CD4-positive, alpha-beta T cell treated with Interleukin-15 for 1 hour (primary cell): ENCODE results near the gene EEF1A2.
A peak's percentile ranks its signal among the peaks of the same experiment; 100 is the strongest.
"Not testable (repeated sequence)": the region's sequence is repeated elsewhere in the genome, so short reads cannot be mapped to it uniquely, and the experiment has no call there.

Source experiments
- DNase-seq: peaks from one replicate; pipeline ENCODE4 v3.0.0-alpha.2; 2020

The EEF1A2 gene

GRCh38 chr20:63519668-63520503 lies 21.0 kb upstream of the EEF1A2 start:
- DNase-seq, result peak; percentile 68

GRCh38 chr20:63518946-63519667 lies 20.2 kb upstream of the EEF1A2 start:
- no peak for DNase-seq

GRCh38 chr20:63518351-63518861 lies 19.5 kb upstream of the EEF1A2 start:
- no peak for DNase-seq

- DNase-seq, result no peak
Observed at GRCh38 chr20:63517376-63518309, 18.8 kb upstream of the EEF1A2 start.

- DNase-seq, result not testable (repeated sequence)
Observed at GRCh38 chr20:63514520-63514919, 15.6 kb upstream of the EEF1A2 start.

GRCh38 chr20:63513207-63513606 lies 14.3 kb upstream of the EEF1A2 start:
- no peak for DNase-seq

- DNase-seq, result no peak
Observed at GRCh38 chr20:63509088-63509564, 10.2 kb upstream of the EEF1A2 start.

- no peak for DNase-seq
Observed at GRCh38 chr20:63508072-63508768, 9.3 kb upstream of the EEF1A2 start.

- no peak for DNase-seq
Observed at GRCh38 chr20:63507083-63507743, 8.3 kb upstream of the EEF1A2 start.

GRCh38 chr20:63505723-63506122 lies 6.8 kb upstream of the EEF1A2 start:
- DNase-seq, result no peak

GRCh38 chr20:63505281-63505680 lies 6.4 kb upstream of the EEF1A2 start:
- DNase-seq, result no peak

- no peak for DNase-seq
Observed at GRCh38 chr20:63504642-63505041, 5.8 kb upstream of the EEF1A2 start.

GRCh38 chr20:63503524-63503923 lies 4.6 kb upstream of the EEF1A2 start:
- DNase-seq, result no peak

- DNase-seq, result no peak
Observed at GRCh38 chr20:63502671-63503172, 3.8 kb upstream of the EEF1A2 start.

- DNase-seq, result no peak
Observed at GRCh38 chr20:63501818-63502670, 3.2 kb upstream of the EEF1A2 start.

- no peak for DNase-seq
Observed at GRCh38 chr20:63500902-63501817, 2.3 kb upstream of the EEF1A2 start.

- DNase-seq, result no peak
Observed at GRCh38 chr20:63500151-63500901, 1.4 kb upstream of the EEF1A2 start.

- DNase-seq, result no peak
Observed at GRCh38 chr20:63499338-63499969, 571 bp upstream of the EEF1A2 start.
